HepG2 (cell line): ENCODE results near the gene TRERF1.

Experiments used
- ATF4 ChIP-seq, 2 experiments: fragments of 450-650 bp in 1 of 2; sonication (generic) in 1 of 2; formaldehyde crosslinking; IDR thresholded peaks; 2 replicates each; pipeline versions ENCODE4 v1.5.0 to v1.8.0; 2020 to 2022; ENCODE audit warnings: mild to moderate bottlenecking in 1 of 2, missing genetic modification reagents in 1 of 2
- CTCF ChIP-seq: sonication (generic); formaldehyde crosslinking; IDR thresholded peaks from 2 replicates; pipeline ENCODE4 v1.5.0; 2020; ENCODE audit warnings: mild to moderate bottlenecking, missing genetic modification reagents, moderate library complexity
- FOSL2 ChIP-seq: sonication (generic); formaldehyde crosslinking; IDR thresholded peaks from 2 replicates; pipeline ENCODE4 v1.4.0; 2020; ENCODE audit warnings: missing genetic modification reagents
- JDP2 ChIP-seq: sonication (generic); formaldehyde crosslinking; IDR thresholded peaks from 2 replicates; pipeline ENCODE4 v1.8.1; 2022; ENCODE audit warnings: missing genetic modification reagents, borderline replicate concordance
- KLF16 ChIP-seq, 2 experiments: sonication (generic) in 1 of 2; formaldehyde crosslinking in 1 of 2; IDR thresholded peaks; 2 replicates each; pipeline versions ENCODE4 v1.6.1 to v1.8.0; 2016 to 2023; ENCODE audit warnings: missing genetic modification reagents in 2 of 2, missing compliant biosample characterization in 1 of 2
- POLR2AphosphoS5 ChIP-seq: IDR thresholded peaks from 2 replicates; pipeline ENCODE4 v1.6.1; 2012; ENCODE audit warnings: low read depth, low read length
- RNF2 ChIP-seq: fragments of 450-650 bp; conservative IDR thresholded peaks from 2 replicates; pipeline ENCODE4 v1.6.1; 2016; ENCODE audit warnings: low read depth
- SP4 ChIP-seq: sonication (generic); formaldehyde crosslinking; IDR thresholded peaks from 2 replicates; pipeline ENCODE4 v1.8.1; 2023; ENCODE audit warnings: mild to moderate bottlenecking, missing genetic modification reagents
- SRF ChIP-seq: IDR thresholded peaks from 2 replicates; pipeline ENCODE4 v1.6.1; 2011; ENCODE audit warnings: mild to moderate bottlenecking, low read depth, low read length, moderate library complexity
- ZBTB49 ChIP-seq: sonication (generic); formaldehyde crosslinking; IDR thresholded peaks from 2 replicates; pipeline ENCODE4 v1.4.0; 2020; ENCODE audit warnings: missing genetic modification reagents, borderline replicate concordance
- ZNF512 ChIP-seq: sonication (generic); formaldehyde crosslinking; IDR thresholded peaks from 2 replicates; pipeline ENCODE4 v1.4.0; 2020; ENCODE audit warnings: mild to moderate bottlenecking, missing genetic modification reagents
- ZNF660 ChIP-seq: sonication (generic); formaldehyde crosslinking; IDR thresholded peaks from 2 replicates; pipeline ENCODE4 v1.5.1; 2020; ENCODE audit warnings: mild to moderate bottlenecking, low read depth, missing genetic modification reagents, borderline replicate concordance

- TF ChIP-seq ZNF660 (CRISPR knock-in tag) (no peak), FOSL2 (CRISPR knock-in tag) (no peak), SP4 (CRISPR knock-in tag) (no peak), CTCF (CRISPR knock-in tag) (no peak), JDP2 (CRISPR knock-in tag) (no peak), SRF (no peak), POLR2AphosphoS5 (no peak), ZNF512 (CRISPR knock-in tag) (no peak), RNF2 (no peak), ZBTB49 (no peak), KLF16 (CRISPR knock-in tag; IDR thresholded peaks at IDR 0.05) (no peak), ATF4 (CRISPR knock-in tag; IDR thresholded peaks at IDR 0.05) (no peak)
Measured at GRCh38 chr6:42448927-42449659, 2.6 kb downstream of the TRERF1 start.
